Measurements from ENCODE around the gene VBP1.
"Not testable (repeated sequence)": the region's sequence is repeated elsewhere in the genome, so short reads cannot be mapped to it uniquely, and the experiment has no call there.

The VBP1 gene

GRCh38 chrX:155216179-155216939 is at the start of gene VBP1:
VBP1 (plus strand) TSS chrX:155216460; CDS start chrX:155216483, 23 bp downstream.
- DNase-seq (ENCODE audit: low spot score) = peak; percentile 87

DNA sequence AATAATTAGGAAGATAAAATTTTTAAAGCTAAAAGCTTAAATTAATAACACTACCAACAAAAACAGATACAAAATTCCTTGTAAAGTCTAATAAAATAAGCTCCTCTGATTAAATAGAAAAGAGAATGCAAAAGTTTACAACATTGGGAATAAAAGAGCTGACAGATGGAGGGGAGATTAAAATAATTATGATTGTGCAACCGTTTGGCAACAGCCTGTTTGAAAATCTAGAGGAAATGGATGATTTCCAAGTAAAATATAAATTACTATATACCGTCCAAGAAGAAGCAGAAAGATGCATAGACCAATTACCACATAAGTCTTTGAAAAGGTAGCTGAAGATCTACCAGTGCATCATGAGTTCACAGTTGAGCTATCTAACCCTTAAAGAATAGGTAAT is 46.4 kb upstream of the VBP1 start:
- no peak for DNase-seq (ENCODE audit: low spot score)

GRCh38 chrX:155179346-155179997 is 36.8 kb upstream of the VBP1 start:
- no peak for DNase-seq (ENCODE audit: low spot score)

GRCh38 chrX:155188786-155189185 is 27.5 kb upstream of the VBP1 start:
- DNase-seq (ENCODE audit: low spot score) = peak; percentile 72

DNA sequence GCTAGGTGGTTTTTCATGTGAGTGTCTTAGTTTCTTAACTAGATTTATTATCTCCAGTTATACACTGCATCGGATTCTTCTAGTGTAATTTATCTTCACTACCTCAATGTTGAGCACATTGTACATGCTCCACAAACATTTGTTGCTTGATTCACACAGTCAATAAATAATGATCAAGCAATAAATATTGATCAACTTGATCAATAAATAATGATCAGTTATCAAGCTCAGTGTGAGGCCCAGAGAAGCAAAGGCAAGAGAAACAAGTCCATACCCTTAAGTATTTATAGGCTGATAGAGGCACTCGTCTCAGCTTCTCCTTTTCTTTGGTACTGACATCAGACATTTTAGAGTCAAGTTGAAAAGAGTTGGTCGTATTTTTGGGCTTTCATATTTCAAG is 5.1 kb upstream of the VBP1 start:
- no peak for DNase-seq (ENCODE audit: low spot score)

GRCh38 chrX:155213731-155214130 is 2.5 kb upstream of the VBP1 start:
- DNase-seq (ENCODE audit: low spot score) = no peak

GRCh38 chrX:155215443-155216178 is 649 bp upstream of the VBP1 start:
- DNase-seq (ENCODE audit: low spot score) = no peak

- no peak for DNase-seq (ENCODE audit: low spot score)
Observed at GRCh38 chrX:155216940-155217440, 730 bp downstream of the VBP1 start.

GRCh38 chrX:155218777-155219176 is 2.5 kb downstream of the VBP1 start:
- DNase-seq (ENCODE audit: low spot score) = no peak

DNA sequence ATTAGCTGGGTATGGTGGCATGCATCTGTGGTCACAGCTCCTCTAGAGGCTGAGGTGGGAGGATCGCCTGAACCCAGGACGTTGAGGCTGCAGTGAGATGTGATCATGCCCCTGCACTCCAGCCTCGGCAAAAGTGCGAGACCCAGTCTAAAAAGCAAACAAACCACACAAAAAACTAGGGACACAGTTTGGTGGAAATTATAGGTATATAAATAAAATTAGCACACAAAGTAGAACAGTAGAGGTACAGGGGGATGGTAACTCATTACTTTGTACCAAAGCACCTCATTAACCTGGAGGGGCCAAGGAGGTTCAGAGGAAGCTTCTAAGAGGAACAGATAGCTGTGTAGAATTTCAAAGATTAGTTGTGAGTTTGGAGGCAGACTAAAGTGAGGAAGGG is 5.1 kb downstream of the VBP1 start:
- no peak for DNase-seq (ENCODE audit: low spot score)

DNA sequence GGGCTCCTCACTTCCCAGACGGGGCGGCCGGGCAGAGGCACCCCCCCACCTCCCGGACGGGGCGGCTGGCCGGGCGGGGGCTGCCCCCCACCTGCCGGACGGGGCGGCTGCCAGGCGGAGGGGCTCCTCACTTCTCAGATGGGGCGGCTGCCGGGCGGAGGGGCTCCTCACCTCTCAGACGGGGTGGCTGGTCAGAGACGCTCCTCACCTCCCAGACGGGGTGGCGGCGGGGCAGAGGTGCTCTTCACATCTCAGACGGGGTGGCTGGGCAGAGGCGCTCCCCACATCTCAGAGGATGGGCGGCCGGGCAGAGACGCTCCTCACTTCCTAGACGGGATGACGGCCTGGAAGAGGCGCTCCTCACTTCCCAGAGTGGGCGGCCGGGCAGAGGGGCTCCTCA is 7.5 kb downstream of the VBP1 start:
- not testable (repeated sequence) for DNase-seq (ENCODE audit: low spot score)

DNA sequence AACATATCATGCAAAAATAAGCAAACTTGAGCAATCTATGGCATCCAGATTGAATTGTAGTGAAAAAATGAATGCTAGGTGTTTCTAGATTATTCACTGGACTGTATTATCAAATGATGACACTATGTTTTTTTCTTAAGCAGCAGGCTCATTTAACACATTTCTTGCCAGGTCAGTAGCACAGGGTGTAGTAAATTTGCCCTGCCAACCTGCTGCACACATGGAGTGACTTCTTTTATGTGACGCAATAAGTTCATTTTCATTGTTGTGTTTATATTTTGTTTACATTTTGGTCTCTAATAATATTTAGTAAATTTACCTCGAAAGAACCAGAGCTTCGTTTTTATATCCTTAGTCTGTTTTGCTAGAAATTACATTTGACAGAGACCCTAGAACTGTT is 9.5 kb downstream of the VBP1 start:
- no peak for DNase-seq (ENCODE audit: low spot score)

GRCh38 chrX:155231163-155231562 is 14.9 kb downstream of the VBP1 start:
- DNase-seq (ENCODE audit: low spot score) = no peak

DNA sequence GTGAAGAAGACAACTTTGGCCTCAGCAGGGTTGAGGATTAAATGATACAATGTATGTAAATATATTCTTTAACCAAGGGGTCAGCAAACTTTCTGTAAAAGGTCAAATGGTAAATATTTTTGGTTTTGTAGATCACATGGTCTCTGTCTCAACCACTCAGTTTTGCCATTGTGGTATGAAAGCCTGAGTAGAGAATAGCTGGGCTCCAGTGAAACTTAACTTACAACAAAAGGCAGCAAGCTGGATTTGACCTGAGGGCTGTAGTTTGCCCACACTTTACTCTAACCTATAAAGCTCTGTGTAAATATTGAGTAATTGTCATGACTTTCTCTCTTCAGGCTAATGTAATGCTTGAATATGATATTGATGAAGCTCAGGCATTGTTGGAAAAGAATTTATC is 19.6 kb downstream of the VBP1 start:
- no peak for DNase-seq (ENCODE audit: low spot score)

DNA sequence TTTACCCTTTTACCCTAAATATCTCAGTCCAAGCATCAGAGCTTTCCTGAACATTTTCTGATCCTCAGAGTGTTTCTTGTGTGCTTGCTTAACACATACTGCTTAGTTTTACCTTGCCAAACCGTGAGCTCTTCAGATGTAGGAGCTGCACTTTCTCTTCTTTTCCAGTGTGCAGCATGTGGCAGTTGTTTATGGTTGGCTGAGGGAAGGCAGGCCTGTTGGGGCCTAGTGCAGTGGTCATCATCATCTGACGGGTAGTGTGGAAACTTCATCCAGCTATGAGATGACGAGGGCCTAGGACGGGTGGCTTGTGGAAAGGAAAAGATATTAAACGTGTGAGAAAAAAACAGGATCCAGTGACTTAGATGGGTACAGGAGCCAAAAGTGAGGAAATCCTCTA is 21.5 kb downstream of the VBP1 start:
- DNase-seq (ENCODE audit: low spot score) = no peak

DNA sequence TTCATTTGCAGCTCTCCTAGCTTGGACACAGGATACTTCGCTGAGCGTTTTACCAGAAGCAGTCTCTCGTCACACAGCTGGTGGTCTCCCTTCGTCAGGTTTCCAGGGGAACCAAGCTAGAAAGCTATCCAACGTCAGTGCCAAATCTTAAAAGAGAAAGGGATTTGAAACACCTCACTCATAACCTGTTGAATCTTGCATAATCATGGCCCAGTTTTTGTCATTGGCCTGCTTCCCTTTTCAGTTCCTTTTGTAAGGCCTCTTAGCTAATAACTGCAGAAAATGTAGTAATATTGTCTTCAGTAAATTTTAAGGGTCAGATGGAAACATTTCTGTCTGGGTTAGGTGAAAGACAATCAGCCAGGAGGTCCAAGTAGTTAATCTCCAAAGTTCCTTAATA is 26.0 kb downstream of the VBP1 start:
- DNase-seq (ENCODE audit: low spot score) = no peak

DNA sequence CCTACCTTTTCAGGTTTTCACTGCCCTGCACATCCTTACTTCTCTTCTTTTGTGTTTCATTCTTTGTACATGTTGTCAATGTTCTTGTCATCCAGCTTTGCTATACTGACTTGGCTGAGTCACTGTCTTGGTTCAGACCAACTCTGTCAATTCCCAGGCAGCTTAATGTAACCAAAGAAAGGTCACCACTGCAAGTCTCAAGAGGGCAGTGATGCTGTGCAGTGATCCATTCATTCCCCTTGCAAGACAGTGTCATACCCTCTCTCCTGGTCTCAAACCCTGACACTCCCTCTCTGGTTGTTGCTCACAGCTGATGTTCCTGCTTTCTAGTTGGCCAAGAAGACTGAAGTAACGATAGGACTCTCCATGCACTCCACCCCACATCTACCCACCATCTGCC is 30.5 kb downstream of the VBP1 start:
- DNase-seq (ENCODE audit: low spot score) = no peak

- no peak for DNase-seq (ENCODE audit: low spot score)
Observed at GRCh38 chrX:155247497-155247896, 31.2 kb downstream of the VBP1 start.

GRCh38 chrX:155251391-155251790 is 35.1 kb downstream of the VBP1 start:
- no peak for DNase-seq (ENCODE audit: low spot score)

DNA sequence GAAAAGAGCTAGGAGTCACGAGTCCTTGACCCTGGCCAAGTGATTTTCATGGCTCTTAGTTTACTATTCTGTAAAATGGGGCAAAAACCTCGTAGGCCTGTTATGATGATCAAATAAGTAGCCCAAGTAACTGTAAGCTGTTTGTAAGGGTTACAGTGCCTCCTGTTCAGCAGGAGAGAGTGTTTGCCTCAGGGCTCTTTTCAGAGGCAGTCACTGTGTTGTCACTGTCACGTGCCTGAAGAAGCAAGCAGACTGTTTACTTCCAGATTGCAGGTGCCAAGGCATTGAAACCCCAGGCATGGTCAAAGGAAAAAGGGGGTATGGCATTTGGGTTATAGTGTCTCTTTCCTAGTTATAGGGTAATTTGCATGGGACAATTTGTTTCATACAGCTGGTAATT is 43.5 kb downstream of the VBP1 start:
- no peak for DNase-seq (ENCODE audit: low spot score)

DNA sequence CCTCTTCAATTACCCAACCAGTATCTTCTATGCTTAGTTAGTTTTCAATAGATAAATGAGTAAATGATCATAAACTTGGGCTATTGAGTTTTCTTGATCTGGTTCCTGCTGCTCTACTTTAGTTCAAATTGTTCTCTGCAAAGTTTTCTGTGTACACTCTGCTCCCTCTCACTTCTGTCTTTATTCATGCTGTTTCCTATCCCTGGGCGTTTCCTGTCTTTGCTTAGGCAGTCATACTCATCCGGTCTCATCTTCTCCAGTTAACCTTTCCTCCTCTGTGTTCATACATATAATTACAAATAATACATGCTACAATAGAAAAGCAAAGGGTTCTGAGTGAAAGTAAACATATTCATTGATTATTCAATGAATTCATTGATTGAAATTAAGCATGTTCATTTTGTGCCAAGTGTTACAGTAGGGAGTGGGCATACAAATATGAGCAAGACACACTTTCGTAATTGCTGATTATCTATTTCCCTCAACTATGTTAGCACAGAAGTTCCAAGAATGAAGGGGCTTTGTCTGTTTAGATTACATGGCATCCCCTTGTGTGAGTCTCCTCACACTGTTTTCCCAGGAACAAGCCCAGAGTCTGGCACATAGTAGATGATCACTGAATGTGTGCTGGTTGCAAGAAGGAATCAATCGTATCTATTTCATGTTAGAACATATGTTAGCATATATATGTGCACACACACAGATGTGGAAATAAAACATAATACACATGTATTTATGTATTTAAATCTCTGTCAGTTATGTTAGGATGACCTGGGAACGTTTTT is 46.9 kb downstream of the VBP1 start:
- peak; percentile 21 for DNase-seq (ENCODE audit: low spot score)
